Activated CD8-positive, alpha-beta T cell treated with anti-CD3 and anti-CD28 coated beads for 36 hours (primary cell): ENCODE results near the gene RBM18. TPM values are rescaled to one million over a fixed set of nuclear protein-coding genes. Genes with fewer than 3 reads are reported as not detected.

Experiments used
- ATAC-seq: fragments of 200-7000 bp; cut with Tn5 transposase; one replicate; pipeline ENCODE4 v1.10.0; 2021; ENCODE audit warnings: mild to moderate bottlenecking, moderate library complexity
- CTCF ChIA-PET: fragments of 350-600 bp; sonication (Branson Sonifier 250); formaldehyde crosslinking; loops from one replicate; lab custom pipeline; 2021; ENCODE audit warnings: antibody characterized with exemption; lab: Charles Lee
- POLR2A ChIA-PET: fragments of 350-600 bp; sonication (Branson Sonifier 250); formaldehyde crosslinking; loops from one replicate; lab custom pipeline; 2021; ENCODE audit warnings: antibody characterized with exemption; lab: Charles Lee
- DNase-seq: peaks from one replicate; pipeline ENCODE4 v3.0.0-alpha.2; 2020
- H3K27ac Mint-ChIP-seq: one replicate; pipeline ENCODE4 v1.8.0; 2021; ENCODE audit warnings: mild to moderate bottlenecking, mixed read lengths
- H3K27me3 Mint-ChIP-seq: one replicate; pipeline ENCODE4 v1.8.0; 2021; ENCODE audit warnings: mixed read lengths
- H3K36me3 Mint-ChIP-seq: one replicate; pipeline ENCODE4 v1.8.0; 2021; ENCODE audit warnings: low read depth, mixed read lengths
- H3K4me1 Mint-ChIP-seq: one replicate; pipeline ENCODE4 v1.8.0; 2021; ENCODE audit warnings: low read depth, mixed read lengths
- H3K4me3 Mint-ChIP-seq: one replicate; pipeline ENCODE4 v1.8.0; 2021; ENCODE audit warnings: mild to moderate bottlenecking, moderate library complexity, mixed read lengths
- H3K9me3 Mint-ChIP-seq: one replicate; pipeline ENCODE4 v1.8.0; 2021; ENCODE audit warnings: mixed read lengths
- CTCF ChIP-seq: fragments of 200-600 bp; IDR thresholded peaks from one replicate; pipeline ENCODE4 v1.8.0; 2022; ENCODE audit warnings: antibody characterized with exemption, mild to moderate bottlenecking
- intact Hi-C: fragments of 100-400 bp; cut with micrococcal nuclease; formaldehyde crosslinking; loops from one replicate; pipeline ENCODE4 v1.10.0; 2022
- total RNA-seq, 2 experiments: library from RNA; stranded (reverse); gene quantifications; one replicate each; pipeline ENCODE4 v1.2.3, GENCODE V29; 2021

The RBM18 gene
- total RNA-seq, 2 experiments from 2014 or later, result 24.3 to 28.6 TPM

GRCh38 chr9:122204491-122204890 is 60.1 kb downstream of the RBM18 start:
- CTCF ChIA-PET, result no interaction called here
- Mint-ChIP-seq H3K27me3 (no peaks in the 10 kb centered on the region), H3K36me3 (no peaks in the 10 kb centered on the region), H3K4me1 (no peaks in the 10 kb centered on the region), H3K9me3 (no peaks in the 10 kb centered on the region), H3K4me3 (no peak overlapping the region), H3K27ac (no peak overlapping the region)
- POLR2A ChIA-PET, result no interaction called here
- intact Hi-C loops, result no loop called here
- DNase-seq, result no peak
- TF ChIP-seq CTCF, result no peak
- no peak for ATAC-seq

- no peak for TF ChIP-seq CTCF
- intact Hi-C loops, result no loop called here
- H3K4me3 Mint-ChIP-seq, result no peak overlapping the region
- no peaks in the 10 kb centered on the region for H3K4me1 Mint-ChIP-seq
- ChIA-PET POLR2A (no interaction called here), CTCF (no interaction called here)
- DNase-seq (no peak), ATAC-seq (no peak)
- no peaks in the 10 kb centered on the region for H3K36me3 Mint-ChIP-seq
- H3K27me3 Mint-ChIP-seq, result no peaks in the 10 kb centered on the region
- H3K9me3 Mint-ChIP-seq, result no peaks in the 10 kb centered on the region
- H3K27ac Mint-ChIP-seq, result no peak overlapping the region
These were observed 60.6 kb downstream of the RBM18 start for GRCh38 chr9:122204055-122204454.

- no peaks in the 10 kb centered on the region for H3K9me3 Mint-ChIP-seq
- no peak for ATAC-seq
- H3K27me3 Mint-ChIP-seq, result peaks cover 3% of the 10 kb centered on the region
- CTCF ChIA-PET, result no interaction called here
- POLR2A ChIA-PET, result interaction anchor here (0.5 to 1.0 kb wide), 2 partner anchors 12 to 83 kb away, joined by 3 read pairs; no protein-coding TSS in a partner anchor
- H3K4me1 Mint-ChIP-seq, result no peaks in the 10 kb centered on the region
- TF ChIP-seq CTCF, result no peak
- intact Hi-C loops, result no loop called here
- H3K36me3 Mint-ChIP-seq, result no peaks in the 10 kb centered on the region
- no peak overlapping the region for H3K27ac Mint-ChIP-seq
- DNase-seq, result no peak
- H3K4me3 Mint-ChIP-seq, result no peak overlapping the region
These were observed 62.5 kb downstream of the RBM18 start for GRCh38 chr9:122202111-122202510.

GRCh38 chr9:122201641-122202040 is 63.0 kb downstream of the RBM18 start:
- no peak for TF ChIP-seq CTCF
- Mint-ChIP-seq H3K4me3 (no peak overlapping the region), H3K27me3 (peaks cover 5% of the 10 kb centered on the region), H3K36me3 (no peaks in the 10 kb centered on the region), H3K27ac (no peak overlapping the region), H3K9me3 (no peaks in the 10 kb centered on the region), H3K4me1 (no peaks in the 10 kb centered on the region)
- CTCF ChIA-PET, result no interaction called here
- POLR2A ChIA-PET, result interaction anchor here (0.5 kb wide), 1 partner anchor 11 kb away, joined by 3 read pairs; no protein-coding TSS in a partner anchor
- intact Hi-C loops, result no loop called here
- DNase-seq, result no peak
- ATAC-seq, result no peak

- no peak for TF ChIP-seq CTCF
- no peak overlapping the region for H3K27ac Mint-ChIP-seq
- intact Hi-C loops, result no loop called here
- POLR2A ChIA-PET, result no interaction called here
- no peak for DNase-seq
- H3K27me3 Mint-ChIP-seq, result peaks cover 5% of the 10 kb centered on the region
- H3K36me3 Mint-ChIP-seq, result no peaks in the 10 kb centered on the region
- H3K4me3 Mint-ChIP-seq, result no peak overlapping the region
- ATAC-seq, result no peak
- H3K9me3 Mint-ChIP-seq, result no peaks in the 10 kb centered on the region
- H3K4me1 Mint-ChIP-seq, result no peaks in the 10 kb centered on the region
- CTCF ChIA-PET, result no interaction called here
These were observed 63.6 kb downstream of the RBM18 start for GRCh38 chr9:122200960-122201595.
